ENCODE measurements around the gene RAMP3.

DNA sequence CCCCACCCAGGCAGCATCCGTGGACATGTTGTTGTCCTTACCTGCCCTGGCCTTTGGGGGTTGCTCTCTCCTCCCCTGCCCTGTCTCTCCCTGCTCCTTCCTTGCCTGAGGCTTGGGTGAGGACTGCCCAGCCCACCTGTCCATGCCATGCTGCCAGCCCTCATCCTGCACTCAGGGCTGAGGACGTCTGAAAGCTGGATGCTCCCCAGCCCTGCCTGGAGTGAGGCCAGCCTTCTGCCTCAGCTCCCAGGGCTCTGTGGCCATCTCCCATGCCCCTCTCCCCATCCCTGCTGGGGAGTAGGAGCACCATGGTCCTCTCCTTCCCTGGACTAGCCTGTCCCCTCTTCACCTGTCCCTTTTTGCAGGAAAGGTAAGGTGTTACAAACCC, 68.4 kb downstream of the RAMP3 start:
- TF ChIP-seq CTCF (conservative IDR thresholded peaks at IDR 0.05) (no peak), EZH2 (IDR thresholded peaks at IDR 0.05; ENCODE audit: low read depth) (no peak)
